Astrocyte (in vitro differentiated cells and primary cell): ENCODE results near the gene OPRL1. TPM values are rescaled to one million over a fixed set of nuclear protein-coding genes. Genes with fewer than 3 reads are reported as not detected.

Experiments
- DNase-seq: peaks from one replicate; pipeline ENCODE4 v3.0.0-alpha.2; 2010; ENCODE audit warnings: low read depth
- FAIRE-seq: peaks from 2 replicates; lab custom pipeline; 2011; peaks lifted over from hg19 to GRCh38; lab: Jason Lieb, UNC
- H2AFZ ChIP-seq: 2 replicates; pipeline ENCODE4 v1.6.0; 2012; ENCODE audit warnings: low read depth, low read length, inconsistent platforms
- H3K27ac ChIP-seq: 2 replicates; pipeline ENCODE4 v1.5.1; 2011; ENCODE audit warnings: low read depth, low read length, inconsistent platforms
- H3K27me3 ChIP-seq: 2 replicates; pipeline ENCODE4 v1.6.0; 2011; ENCODE audit warnings: low read length, inconsistent platforms; ENCODE audit not compliant: insufficient read depth
- H3K36me3 ChIP-seq: 2 replicates; pipeline ENCODE4 v1.5.1; 2011; ENCODE audit warnings: low read length, inconsistent platforms; ENCODE audit not compliant: insufficient read depth
- H3K4me1 ChIP-seq: 2 replicates; pipeline ENCODE4 v1.5.1; 2011; ENCODE audit warnings: low read length, inconsistent platforms; ENCODE audit not compliant: insufficient read depth
- H3K4me2 ChIP-seq: 2 replicates; pipeline ENCODE4 v1.6.0; 2012; ENCODE audit warnings: low read length, inconsistent platforms
- H3K4me3 ChIP-seq: 2 replicates; pipeline ENCODE4 v1.5.1; 2011; ENCODE audit warnings: low read depth, mild to moderate bottlenecking, low read length, inconsistent platforms; ENCODE audit not compliant: insufficient read depth
- H3K79me2 ChIP-seq: 2 replicates; pipeline ENCODE4 v1.6.0; 2012; ENCODE audit warnings: mild to moderate bottlenecking, low read length, inconsistent platforms; ENCODE audit not compliant: insufficient read depth
- H3K9ac ChIP-seq: 2 replicates; pipeline ENCODE4 v1.6.0; 2012; ENCODE audit warnings: mild to moderate bottlenecking, low read length, inconsistent platforms
- H3K9me3 ChIP-seq: 2 replicates; pipeline ENCODE4 v1.5.1; 2012; ENCODE audit warnings: low read depth, mild to moderate bottlenecking, low read length, inconsistent platforms; ENCODE audit not compliant: insufficient read depth
- H4K20me1 ChIP-seq: 2 replicates; pipeline ENCODE4 v1.6.0; 2012; ENCODE audit warnings: low read length, inconsistent platforms; ENCODE audit not compliant: insufficient read depth
- H3K27ac Mint-ChIP-seq: one replicate; pipeline ENCODE4 v1.8.0; 2021; ENCODE audit warnings: mild to moderate bottlenecking, mixed read lengths; ENCODE audit not compliant: unreplicated experiment
- H3K27me3 Mint-ChIP-seq: one replicate; pipeline ENCODE4 v1.8.0; 2021; ENCODE audit warnings: low read depth, mixed read lengths; ENCODE audit not compliant: unreplicated experiment
- H3K36me3 Mint-ChIP-seq: one replicate; pipeline ENCODE4 v1.8.0; 2021; ENCODE audit warnings: low read depth, mixed read lengths; ENCODE audit not compliant: unreplicated experiment
- H3K4me1 Mint-ChIP-seq: one replicate; pipeline ENCODE4 v1.8.0; 2021; ENCODE audit warnings: low read depth, mixed read lengths; ENCODE audit not compliant: unreplicated experiment
- H3K4me3 Mint-ChIP-seq: one replicate; pipeline ENCODE4 v1.8.0; 2021; ENCODE audit warnings: mild to moderate bottlenecking, moderate library complexity, mixed read lengths; ENCODE audit not compliant: unreplicated experiment
- H3K9me3 Mint-ChIP-seq: one replicate; pipeline ENCODE4 v1.8.0; 2021; ENCODE audit warnings: mild to moderate bottlenecking, mixed read lengths; ENCODE audit not compliant: unreplicated experiment
- EZH2 ChIP-seq: IDR thresholded peaks from 2 replicates; pipeline ENCODE4 v1.6.1; 2012; ENCODE audit warnings: mild to moderate bottlenecking, low read length, inconsistent platforms; ENCODE audit not compliant: insufficient read depth
- total RNA-seq: library from RNA; stranded (reverse); gene quantifications from 2 replicates; pipeline ENCODE4 v1.2.1, GENCODE V29; 2021
- TF ChIP-seq, protein P1 (sequence below): IDR thresholded peaks from 2 replicates; pipeline ENCODE4 v1.5.1; 2011; ENCODE audit warnings: low read depth, mild to moderate bottlenecking, inconsistent platforms, low read length, moderate library complexity; ENCODE audit not compliant: insufficient read depth

Gene OPRL1
- total RNA-seq, 1 donor from 2014 or later = 2.8 TPM

DNA sequence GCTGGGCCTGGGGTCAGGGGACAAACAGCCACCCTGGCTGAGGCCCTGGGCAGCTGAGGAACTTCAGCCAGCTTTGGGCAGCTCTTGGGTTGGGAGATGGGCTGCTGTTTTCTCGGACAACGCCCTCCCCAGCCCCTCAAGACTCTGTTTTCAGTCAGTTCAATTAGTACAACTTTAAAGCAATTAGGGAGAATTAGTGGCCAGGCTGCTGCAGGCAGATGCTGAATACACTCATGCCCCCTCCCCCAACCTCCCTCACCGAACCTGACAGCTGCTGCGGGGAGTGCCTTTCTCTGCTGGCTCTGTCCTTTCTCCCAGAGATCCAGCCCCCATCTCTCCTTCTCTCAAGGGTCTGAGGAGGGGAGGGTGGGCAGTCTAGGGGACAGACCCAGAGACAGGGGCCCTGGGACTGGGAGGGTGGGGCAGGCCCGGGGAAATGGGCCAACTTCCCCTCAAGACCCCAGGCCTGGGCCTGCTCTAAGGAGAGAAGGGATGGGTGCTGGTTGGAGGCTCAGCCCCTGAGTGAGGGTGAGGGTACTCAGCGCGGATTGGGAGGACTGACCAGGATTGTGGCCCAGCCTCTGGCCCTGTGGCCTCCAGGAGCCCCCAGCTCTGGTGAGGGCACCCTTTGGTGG, 66.5 kb downstream of the OPRL1 start:
- Mint-ChIP-seq H3K4me3 (no peak overlapping the region), H3K36me3 (peaks cover 2% of the 10 kb centered on the region), H3K27me3 (peaks cover 26% of the 10 kb centered on the region), H3K9me3 (peaks cover 18% of the 10 kb centered on the region), H3K4me1 (no peaks in the 10 kb centered on the region), H3K27ac (no peak overlapping the region)
- Histone ChIP-seq H3K9ac (no peak overlapping the region), H3K36me3 (no peaks in the 10 kb centered on the region), H2AFZ (no peak overlapping the region), H3K79me2 (no peaks in the 10 kb centered on the region), H4K20me1 (no peaks in the 10 kb centered on the region), H3K4me2 (no peak overlapping the region), H3K9me3 (peaks cover 6% of the 10 kb centered on the region), H3K27me3 (peaks cover 4% of the 10 kb centered on the region), H3K27ac (no peak overlapping the region), H3K4me1 (no peaks in the 10 kb centered on the region), H3K4me3 (no peak overlapping the region)
- TF ChIP-seq, protein P1, sequence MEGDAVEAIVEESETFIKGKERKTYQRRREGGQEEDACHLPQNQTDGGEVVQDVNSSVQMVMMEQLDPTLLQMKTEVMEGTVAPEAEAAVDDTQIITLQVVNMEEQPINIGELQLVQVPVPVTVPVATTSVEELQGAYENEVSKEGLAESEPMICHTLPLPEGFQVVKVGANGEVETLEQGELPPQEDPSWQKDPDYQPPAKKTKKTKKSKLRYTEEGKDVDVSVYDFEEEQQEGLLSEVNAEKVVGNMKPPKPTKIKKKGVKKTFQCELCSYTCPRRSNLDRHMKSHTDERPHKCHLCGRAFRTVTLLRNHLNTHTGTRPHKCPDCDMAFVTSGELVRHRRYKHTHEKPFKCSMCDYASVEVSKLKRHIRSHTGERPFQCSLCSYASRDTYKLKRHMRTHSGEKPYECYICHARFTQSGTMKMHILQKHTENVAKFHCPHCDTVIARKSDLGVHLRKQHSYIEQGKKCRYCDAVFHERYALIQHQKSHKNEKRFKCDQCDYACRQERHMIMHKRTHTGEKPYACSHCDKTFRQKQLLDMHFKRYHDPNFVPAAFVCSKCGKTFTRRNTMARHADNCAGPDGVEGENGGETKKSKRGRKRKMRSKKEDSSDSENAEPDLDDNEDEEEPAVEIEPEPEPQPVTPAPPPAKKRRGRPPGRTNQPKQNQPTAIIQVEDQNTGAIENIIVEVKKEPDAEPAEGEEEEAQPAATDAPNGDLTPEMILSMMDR = no peak
- no peak for DNase-seq
- no peak for FAIRE-seq

DNA sequence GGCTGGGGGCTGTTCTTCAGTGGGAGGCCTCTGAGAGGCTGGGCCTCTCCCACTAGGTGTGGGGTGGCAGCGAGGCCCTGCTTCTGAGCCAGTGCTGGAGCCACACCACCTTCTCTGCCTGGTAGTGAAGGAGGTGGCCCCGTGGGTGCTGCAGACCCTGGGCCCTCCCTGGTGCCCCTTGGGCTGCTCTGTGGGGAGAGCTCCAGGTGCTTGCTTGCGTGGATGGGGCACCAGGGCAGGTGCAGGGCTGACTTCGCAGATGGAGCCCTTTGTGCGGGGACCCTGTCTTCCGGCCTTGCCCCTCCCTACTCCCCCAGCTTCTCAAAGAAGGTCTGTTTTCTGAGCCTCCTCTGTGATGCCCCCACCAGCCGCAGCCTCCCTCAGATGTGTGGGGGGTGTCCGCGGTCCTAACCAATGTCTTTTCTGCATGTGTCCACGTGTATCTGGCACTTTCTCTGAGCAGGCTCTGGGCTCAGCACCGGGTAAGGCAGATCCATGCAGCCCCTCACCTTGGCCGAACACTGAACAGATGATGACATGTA, 67.1 kb downstream of the OPRL1 start:
- Mint-ChIP-seq H3K4me1 (peaks cover 2% of the 10 kb centered on the region), H3K9me3 (peaks cover 18% of the 10 kb centered on the region), H3K4me3 (no peak overlapping the region), H3K36me3 (peaks cover 2% of the 10 kb centered on the region), H3K27ac (no peak overlapping the region), H3K27me3 (peaks cover 27% of the 10 kb centered on the region)
- DNase-seq (no peak), FAIRE-seq (no peak)
- Histone ChIP-seq H4K20me1 (no peaks in the 10 kb centered on the region), H3K27me3 (peaks cover 4% of the 10 kb centered on the region), H2AFZ (no peak overlapping the region), H3K4me2 (no peak overlapping the region), H3K4me1 (peaks cover 4% of the 10 kb centered on the region), H3K79me2 (no peaks in the 10 kb centered on the region), H3K9ac (no peak overlapping the region), H3K9me3 (peaks cover 6% of the 10 kb centered on the region), H3K27ac (no peak overlapping the region), H3K4me3 (no peak overlapping the region), H3K36me3 (no peaks in the 10 kb centered on the region)
- no peak for TF ChIP-seq EZH2
- TF ChIP-seq, protein P1 = no peak

DNA sequence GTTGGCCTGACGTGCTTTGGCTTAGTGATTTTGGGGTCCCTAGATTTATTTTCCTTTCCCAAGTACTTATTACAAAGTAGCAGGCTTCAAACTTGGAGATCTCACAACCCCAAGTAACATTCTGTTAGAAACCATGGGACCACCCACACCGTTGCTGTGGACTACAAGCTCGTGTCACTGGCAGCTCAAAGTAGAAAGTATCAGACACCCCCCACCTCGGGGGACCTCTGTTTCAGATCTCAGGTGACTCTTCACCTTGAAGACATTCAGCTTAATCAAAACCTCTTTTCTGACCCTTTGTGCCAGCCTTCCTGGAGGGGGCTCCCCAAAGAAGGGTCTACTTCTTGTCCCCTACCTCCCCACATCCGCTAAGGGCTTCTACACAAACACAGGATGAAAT, 68.7 kb downstream of the OPRL1 start:
- no peaks in the 10 kb centered on the region for H3K79me2 ChIP-seq
- peaks cover 2% of the 10 kb centered on the region for H3K36me3 Mint-ChIP-seq

More for the DNA sequence above, 68.7 kb downstream of the OPRL1 start:
- Histone ChIP-seq H3K9me3 (peaks cover 6% of the 10 kb centered on the region), H3K27me3 (no peaks in the 10 kb centered on the region), H2AFZ (no peak overlapping the region), H3K4me2 (no peak overlapping the region), H3K9ac (no peak overlapping the region), H3K36me3 (no peaks in the 10 kb centered on the region), H3K4me1 (peaks cover 4% of the 10 kb centered on the region), H3K4me3 (no peak overlapping the region), H3K27ac (no peak overlapping the region), H4K20me1 (no peaks in the 10 kb centered on the region)
- Mint-ChIP-seq H3K27ac (no peak overlapping the region), H3K4me1 (peaks cover 5% of the 10 kb centered on the region), H3K4me3 (no peak overlapping the region), H3K27me3 (peaks cover 18% of the 10 kb centered on the region), H3K9me3 (peaks cover 18% of the 10 kb centered on the region)
- DNase-seq (no peak), FAIRE-seq (no peak)
- no peak for TF ChIP-seq EZH2
- TF ChIP-seq, protein P1 = no peak
